ENCODE results near the gene STX1A. TPM values are rescaled to one million over a fixed set of nuclear protein-coding genes. Genes with fewer than 3 reads are reported as not detected.

STX1A gene
- total and polyA plus RNA-seq, 2 of the 8 experiments (the other 6 are each of a cell fraction or from before 2014, with no cell fraction given), result 13.5 to 17.5 TPM

DNA sequence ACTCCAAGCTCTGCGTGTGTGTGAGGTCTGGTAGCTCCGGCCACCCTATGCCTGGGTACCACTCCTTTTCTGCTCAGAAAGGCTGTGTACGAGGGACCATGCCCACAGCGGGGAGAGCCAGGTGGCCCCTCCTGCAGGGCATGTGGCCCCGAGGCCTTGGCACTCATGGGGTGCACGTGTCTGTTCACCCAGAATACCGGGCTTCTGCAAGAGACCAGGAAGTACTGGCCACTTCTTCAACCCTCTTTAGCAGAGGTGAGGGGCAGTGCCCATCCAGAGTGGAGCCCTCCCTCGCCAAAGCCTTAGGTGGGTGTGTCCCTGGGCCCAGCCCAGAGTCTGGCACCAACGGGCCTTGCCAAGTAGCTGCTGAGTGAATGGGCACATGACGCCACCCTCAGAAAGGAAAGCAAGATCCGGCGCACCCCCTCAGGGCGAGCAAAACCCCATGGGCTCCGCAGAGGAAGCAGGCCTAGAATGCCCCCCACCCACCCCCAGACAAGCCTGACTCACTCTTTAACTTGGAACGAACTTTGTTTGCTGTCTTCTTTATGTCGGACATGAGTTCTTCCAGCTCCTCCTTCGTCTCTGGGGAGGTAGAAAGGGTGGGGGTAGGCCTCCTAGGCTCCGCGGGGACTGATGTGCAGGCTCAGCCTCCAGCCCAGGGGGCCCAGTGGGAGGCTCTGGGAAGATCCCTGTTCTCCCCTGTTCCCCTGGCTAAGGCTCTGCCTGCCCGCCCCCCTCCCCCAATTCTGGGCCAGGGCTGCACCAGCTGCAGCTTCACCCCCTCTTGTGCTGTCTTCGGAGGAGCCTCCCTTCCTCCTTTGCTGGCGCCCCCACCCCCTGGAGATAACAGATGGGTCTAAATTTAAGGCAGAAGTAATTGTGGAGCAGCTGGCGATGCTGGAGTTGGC, 14.6 kb downstream of the STX1A start:
- Histone ChIP-seq H3K79me1 (ENCODE audit: low read depth, low read length) (no peaks in the 10 kb centered on the region), H3K23ac (ENCODE audit: insufficient read length) (no peak overlapping the region), H3K9ac (replicated peaks in 1 of 4; ENCODE audit: extremely low read depth in 1 of 4, low read depth in 3 of 4, low read length in 3 of 4) (no peak overlapping the region; a peak in 1 of 7 replicates), H3K23me2 (ENCODE audit: low read depth, low read length) (peaks cover 2% of the 10 kb centered on the region; the same call in 1 of the 2 replicates), H3K27me3 (replicated peaks in 1 of 4; ENCODE audit: control insufficient read depth in 3 of 4, extremely low read depth in 1 of 4, insufficient read depth in 3 of 4, low read length in 3 of 4) (no peaks in the 10 kb centered on the region; a peak in 1 of 7 replicates), H3K56ac (replicated peaks; ENCODE audit: insufficient read length, low read depth, low read length) (no peak overlapping the region), H3K4me1 (replicated peaks in 1 of 4; ENCODE audit: control insufficient read depth in 3 of 4, insufficient read depth in 4 of 4, low read length in 3 of 4) (peaks cover 0 to 19% (median 15%) of the 10 kb centered on the region in 4 experiments; a peak in 6 of 7 replicates), H3K36me3 (ENCODE audit: control insufficient read depth in 2 of 4, insufficient read depth in 4 of 4, low read length in 3 of 4) (peaks cover 0 to 2% (median 0%) of the 10 kb centered on the region in 4 experiments; a peak in 2 of 8 replicates), H3K9me3 (ENCODE audit: insufficient read depth in 2 of 2, low read depth in 1 of 2, low read length in 1 of 2) (no peaks in the 10 kb centered on the region), H3K4ac (replicated peaks; ENCODE audit: insufficient read length, low read depth, low read length) (no peak overlapping the region), H3K4me3 (ENCODE audit: extremely low read depth in 1 of 4, insufficient read depth in 2 of 4, low read depth in 3 of 4, low read length in 4 of 4) (peak overlapping the region in 1 of 4 experiments; percentile 5; a peak in 2 of 8 replicates), H3K4me2 (ENCODE audit: insufficient read depth in 1 of 2, low read depth in 2 of 2, low read length in 2 of 2) (peak overlapping the region; percentile 72 to 76; a peak in 3 of 4 replicates), H2BK20ac (ENCODE audit: low read length) (no peak overlapping the region), H4K5ac (ENCODE audit: insufficient read length, low read depth, low read length) (no peak overlapping the region), H2BK5ac (ENCODE audit: low read depth, low read length) (no peak overlapping the region), H2BK12ac (ENCODE audit: low read depth, low read length) (no peak overlapping the region; the same call in 1 of the 2 replicates), H3K79me2 (ENCODE audit: control insufficient read depth in 1 of 2, insufficient read depth in 2 of 2, low read length in 2 of 2) (no peaks in the 10 kb centered on the region), H4K91ac (replicated peaks; ENCODE audit: insufficient read length, low read length) (peak overlapping the region; percentile 4), H2AFZ (ENCODE audit: low read length) (no peak overlapping the region), H2BK120ac (replicated peaks; ENCODE audit: low read depth, low read length) (no peak overlapping the region), H4K8ac (ENCODE audit: extremely low read depth, insufficient read depth, low read length) (no peak overlapping the region), H2AK5ac (ENCODE audit: low read depth, low read length) (no peak overlapping the region), H4K20me1 (replicated peaks in 1 of 2; ENCODE audit: control insufficient read depth in 1 of 2, insufficient read depth in 2 of 2, low read length in 2 of 2) (peaks cover 5 to 14% of the 10 kb centered on the region in 2 experiments), H3K27ac (ENCODE audit: low read depth, low read length) (no peak overlapping the region), H3K18ac (ENCODE audit: extremely low read depth, low read length) (no peak overlapping the region), H3K14ac (ENCODE audit: insufficient read length) (no peak overlapping the region), H2BK15ac (ENCODE audit: low read length) (no peak overlapping the region)
- FAIRE-seq (no peak), DNase-seq (ENCODE audit: low read depth in 1 of 2, low spot score in 2 of 2) (no peak)
- CTCF ChIA-PET (ENCODE audit: partially characterized antibody), result interaction anchor here (0.8 to 9.7 kb wide), 8 partner anchors 11 to 97 kb away, joined by 3 to 130 read pairs (median 4); no protein-coding TSS in a partner anchor
- 90% methylated on average over 21 of the region's 23 CpGs; no CpG with 5 or more reads in 1 of the 2 experiments for WGBS, 2 experiments (ENCODE audit: extremely low coverage in 1 of 2, insufficient coverage in 1 of 2, insufficient read length in 1 of 2, insufficient replicate concordance in 2 of 2, low coverage in 1 of 2, low lambda C conversion rate in 2 of 2, missing lambda C conversion rate in 1 of 2)
- POLR2A ChIA-PET (ENCODE audit: partially characterized antibody), result interaction anchor here (0.6 to 2.7 kb wide), 7 partner anchors 9 to 182 kb away, joined by 3 to 13 read pairs (median 6); no protein-coding TSS in a partner anchor
- no peak for TF ChIP-seq ASH2L (IDR thresholded peaks at IDR 0.05; ENCODE audit: low read length)
- TF ChIP-seq SAP30 (IDR thresholded peaks at IDR 0.05; ENCODE audit: insufficient read depth, insufficient replicate concordance, low read length), result no peak
- TF ChIP-seq TAF1 (IDR thresholded peaks at IDR 0.05; ENCODE audit: low read depth, low read length), result no peak
- TF ChIP-seq SIN3A (conservative IDR thresholded peaks at IDR 0.05 in 1 of 2, IDR thresholded peaks at IDR 0.05 in 1 of 2; ENCODE audit: low read depth in 1 of 2, low read length in 2 of 2), result no peak
- TF ChIP-seq MAX (IDR thresholded peaks at IDR 0.05), result no peak
- no peak for TF ChIP-seq ZNF274 (IDR thresholded peaks at IDR 0.05; ENCODE audit: borderline replicate concordance, extremely low read depth, low read length)
- TF ChIP-seq TCF12 (IDR thresholded peaks at IDR 0.05; ENCODE audit: low read depth, low read length), result no peak
- no peak for TF ChIP-seq EGR1 (IDR thresholded peaks at IDR 0.05; ENCODE audit: borderline replicate concordance, low read depth, low read length)
- no peak for TF ChIP-seq TEAD4 (IDR thresholded peaks at IDR 0.05; ENCODE audit: low read depth, low read length)
- no peak for TF ChIP-seq KDM5A (IDR thresholded peaks at IDR 0.05; ENCODE audit: low read length)

Measured in H1 (cell line).